ENCODE measurements around the gene GLYATL3.

DNA sequence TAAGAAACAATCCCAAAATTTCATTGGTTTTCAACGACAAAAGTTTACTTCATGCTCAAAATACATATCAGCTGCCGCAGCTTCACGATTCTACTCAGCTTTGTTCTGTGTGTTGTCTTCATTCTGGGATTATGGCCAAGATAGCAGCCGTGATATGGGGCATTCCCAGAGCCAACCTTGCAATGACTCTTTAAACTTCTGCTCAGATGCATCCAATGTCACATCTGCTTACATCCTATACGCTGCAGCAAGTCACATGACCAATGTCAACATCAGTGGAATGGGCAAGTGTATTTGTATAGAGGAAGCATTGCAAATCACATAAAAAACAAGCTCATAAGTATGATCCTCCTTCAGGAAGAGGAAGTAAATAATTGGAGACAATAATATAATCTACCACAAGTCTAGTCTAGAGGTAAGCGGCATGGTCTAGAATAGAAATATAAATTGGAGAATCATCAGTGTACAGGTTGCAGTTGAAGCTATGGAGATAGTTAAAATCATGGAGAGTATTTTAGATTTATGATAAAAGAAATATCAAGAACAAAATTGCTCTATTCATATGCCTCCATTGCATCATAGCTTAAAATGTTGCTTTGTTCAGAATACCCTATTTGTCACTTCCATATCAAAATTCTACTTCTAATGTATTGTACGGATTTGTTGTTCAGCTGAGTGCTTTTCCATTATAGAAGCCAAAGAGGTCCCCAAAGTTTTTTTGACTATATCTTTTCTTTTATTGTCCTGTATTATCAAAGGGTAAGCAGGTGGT, 43.5 kb downstream of the GLYATL3 start:
- TF ChIP-seq, protein P1, sequence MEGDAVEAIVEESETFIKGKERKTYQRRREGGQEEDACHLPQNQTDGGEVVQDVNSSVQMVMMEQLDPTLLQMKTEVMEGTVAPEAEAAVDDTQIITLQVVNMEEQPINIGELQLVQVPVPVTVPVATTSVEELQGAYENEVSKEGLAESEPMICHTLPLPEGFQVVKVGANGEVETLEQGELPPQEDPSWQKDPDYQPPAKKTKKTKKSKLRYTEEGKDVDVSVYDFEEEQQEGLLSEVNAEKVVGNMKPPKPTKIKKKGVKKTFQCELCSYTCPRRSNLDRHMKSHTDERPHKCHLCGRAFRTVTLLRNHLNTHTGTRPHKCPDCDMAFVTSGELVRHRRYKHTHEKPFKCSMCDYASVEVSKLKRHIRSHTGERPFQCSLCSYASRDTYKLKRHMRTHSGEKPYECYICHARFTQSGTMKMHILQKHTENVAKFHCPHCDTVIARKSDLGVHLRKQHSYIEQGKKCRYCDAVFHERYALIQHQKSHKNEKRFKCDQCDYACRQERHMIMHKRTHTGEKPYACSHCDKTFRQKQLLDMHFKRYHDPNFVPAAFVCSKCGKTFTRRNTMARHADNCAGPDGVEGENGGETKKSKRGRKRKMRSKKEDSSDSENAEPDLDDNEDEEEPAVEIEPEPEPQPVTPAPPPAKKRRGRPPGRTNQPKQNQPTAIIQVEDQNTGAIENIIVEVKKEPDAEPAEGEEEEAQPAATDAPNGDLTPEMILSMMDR (IDR thresholded peaks at IDR 0.05) = no peak
- TF ChIP-seq SMC3 (IDR thresholded peaks at IDR 0.05; ENCODE audit: low read depth, low read length) (no peak), EP300 (IDR thresholded peaks at IDR 0.05; ENCODE audit: borderline replicate concordance in 1 of 2, low read depth in 1 of 2, low read length in 1 of 2) (no peak), NRF1 (IDR thresholded peaks at IDR 0.05; ENCODE audit: low read depth, low read length) (no peak), EZH2phosphoT487 (IDR thresholded peaks at IDR 0.05; ENCODE audit: borderline replicate concordance, low read depth) (no peak), CHD2 (IDR thresholded peaks at IDR 0.05; ENCODE audit: low read length, partially characterized antibody) (no peak), RAD21 (IDR thresholded peaks at IDR 0.05; ENCODE audit: low read length) (no peak), TAF1 (IDR thresholded peaks at IDR 0.05; ENCODE audit: borderline replicate concordance, low read depth, low read length) (no peak)
- TF ChIP-seq, protein P2, sequence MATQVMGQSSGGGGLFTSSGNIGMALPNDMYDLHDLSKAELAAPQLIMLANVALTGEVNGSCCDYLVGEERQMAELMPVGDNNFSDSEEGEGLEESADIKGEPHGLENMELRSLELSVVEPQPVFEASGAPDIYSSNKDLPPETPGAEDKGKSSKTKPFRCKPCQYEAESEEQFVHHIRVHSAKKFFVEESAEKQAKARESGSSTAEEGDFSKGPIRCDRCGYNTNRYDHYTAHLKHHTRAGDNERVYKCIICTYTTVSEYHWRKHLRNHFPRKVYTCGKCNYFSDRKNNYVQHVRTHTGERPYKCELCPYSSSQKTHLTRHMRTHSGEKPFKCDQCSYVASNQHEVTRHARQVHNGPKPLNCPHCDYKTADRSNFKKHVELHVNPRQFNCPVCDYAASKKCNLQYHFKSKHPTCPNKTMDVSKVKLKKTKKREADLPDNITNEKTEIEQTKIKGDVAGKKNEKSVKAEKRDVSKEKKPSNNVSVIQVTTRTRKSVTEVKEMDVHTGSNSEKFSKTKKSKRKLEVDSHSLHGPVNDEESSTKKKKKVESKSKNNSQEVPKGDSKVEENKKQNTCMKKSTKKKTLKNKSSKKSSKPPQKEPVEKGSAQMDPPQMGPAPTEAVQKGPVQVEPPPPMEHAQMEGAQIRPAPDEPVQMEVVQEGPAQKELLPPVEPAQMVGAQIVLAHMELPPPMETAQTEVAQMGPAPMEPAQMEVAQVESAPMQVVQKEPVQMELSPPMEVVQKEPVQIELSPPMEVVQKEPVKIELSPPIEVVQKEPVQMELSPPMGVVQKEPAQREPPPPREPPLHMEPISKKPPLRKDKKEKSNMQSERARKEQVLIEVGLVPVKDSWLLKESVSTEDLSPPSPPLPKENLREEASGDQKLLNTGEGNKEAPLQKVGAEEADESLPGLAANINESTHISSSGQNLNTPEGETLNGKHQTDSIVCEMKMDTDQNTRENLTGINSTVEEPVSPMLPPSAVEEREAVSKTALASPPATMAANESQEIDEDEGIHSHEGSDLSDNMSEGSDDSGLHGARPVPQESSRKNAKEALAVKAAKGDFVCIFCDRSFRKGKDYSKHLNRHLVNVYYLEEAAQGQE (IDR thresholded peaks at IDR 0.05; ENCODE audit: low read depth, low read length) = no peak
- TF ChIP-seq, protein P3, sequence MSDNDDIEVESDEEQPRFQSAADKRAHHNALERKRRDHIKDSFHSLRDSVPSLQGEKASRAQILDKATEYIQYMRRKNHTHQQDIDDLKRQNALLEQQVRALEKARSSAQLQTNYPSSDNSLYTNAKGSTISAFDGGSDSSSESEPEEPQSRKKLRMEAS (IDR thresholded peaks at IDR 0.05; ENCODE audit: low read depth) = no peak
- TF ChIP-seq, protein P4, sequence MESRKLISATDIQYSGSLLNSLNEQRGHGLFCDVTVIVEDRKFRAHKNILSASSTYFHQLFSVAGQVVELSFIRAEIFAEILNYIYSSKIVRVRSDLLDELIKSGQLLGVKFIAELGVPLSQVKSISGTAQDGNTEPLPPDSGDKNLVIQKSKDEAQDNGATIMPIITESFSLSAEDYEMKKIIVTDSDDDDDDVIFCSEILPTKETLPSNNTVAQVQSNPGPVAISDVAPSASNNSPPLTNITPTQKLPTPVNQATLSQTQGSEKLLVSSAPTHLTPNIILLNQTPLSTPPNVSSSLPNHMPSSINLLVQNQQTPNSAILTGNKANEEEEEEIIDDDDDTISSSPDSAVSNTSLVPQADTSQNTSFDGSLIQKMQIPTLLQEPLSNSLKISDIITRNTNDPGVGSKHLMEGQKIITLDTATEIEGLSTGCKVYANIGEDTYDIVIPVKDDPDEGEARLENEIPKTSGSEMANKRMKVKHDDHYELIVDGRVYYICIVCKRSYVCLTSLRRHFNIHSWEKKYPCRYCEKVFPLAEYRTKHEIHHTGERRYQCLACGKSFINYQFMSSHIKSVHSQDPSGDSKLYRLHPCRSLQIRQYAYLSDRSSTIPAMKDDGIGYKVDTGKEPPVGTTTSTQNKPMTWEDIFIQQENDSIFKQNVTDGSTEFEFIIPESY (IDR thresholded peaks at IDR 0.05; ENCODE audit: borderline replicate concordance, low read depth) = no peak
- TF ChIP-seq, protein P5, sequence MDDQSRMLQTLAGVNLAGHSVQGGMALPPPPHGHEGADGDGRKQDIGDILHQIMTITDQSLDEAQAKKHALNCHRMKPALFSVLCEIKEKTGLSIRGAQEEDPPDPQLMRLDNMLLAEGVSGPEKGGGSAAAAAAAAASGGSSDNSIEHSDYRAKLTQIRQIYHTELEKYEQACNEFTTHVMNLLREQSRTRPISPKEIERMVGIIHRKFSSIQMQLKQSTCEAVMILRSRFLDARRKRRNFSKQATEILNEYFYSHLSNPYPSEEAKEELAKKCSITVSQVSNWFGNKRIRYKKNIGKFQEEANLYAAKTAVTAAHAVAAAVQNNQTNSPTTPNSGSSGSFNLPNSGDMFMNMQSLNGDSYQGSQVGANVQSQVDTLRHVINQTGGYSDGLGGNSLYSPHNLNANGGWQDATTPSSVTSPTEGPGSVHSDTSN (IDR thresholded peaks at IDR 0.05) = no peak

Data from SK-N-SH (cell line).